Left ventricle myocardium inferior (tissue), 1 donor: ENCODE data around the gene TIAM2. TPM values are rescaled to one million over a fixed set of nuclear protein-coding genes. Genes with fewer than 3 reads are reported as not detected.

Source experiments
- DNase-seq: peaks from one replicate; pipeline ENCODE4 v3.0.0-alpha.2; 2020
- H3K27ac ChIP-seq: fragments of 200-600 bp; replicated peaks from 2 replicates; pipeline ENCODE4 v1.8.0; 2021
- H3K27me3 ChIP-seq: fragments of 200-600 bp; 2 replicates; pipeline ENCODE4 v1.8.0; 2021; ENCODE audit warnings: low read depth
- H3K36me3 ChIP-seq: fragments of 200-600 bp; 2 replicates; pipeline ENCODE4 v1.8.0; 2021
- H3K4me1 ChIP-seq: fragments of 200-600 bp; 2 replicates; pipeline ENCODE4 v1.8.0; 2021
- H3K4me3 ChIP-seq: fragments of 200-600 bp; 2 replicates; pipeline ENCODE4 v1.8.0; 2021; ENCODE audit warnings: mild to moderate bottlenecking, moderate library complexity
- H3K9me3 ChIP-seq: fragments of 200-600 bp; replicated peaks from 2 replicates; pipeline ENCODE4 v1.8.0; 2021
- CTCF ChIP-seq: fragments of 200-600 bp; IDR thresholded peaks from 2 replicates; pipeline ENCODE4 v1.8.0; 2021; ENCODE audit warnings: antibody characterized with exemption, mild to moderate bottlenecking, borderline replicate concordance
- intact Hi-C: fragments of 100-400 bp; cut with micrococcal nuclease; formaldehyde crosslinking; loops from one replicate; pipeline ENCODE4 v1.11.0; 2022
- total RNA-seq: library from RNA; stranded (reverse); fragmentation: NEBNext Ultra II Directional; extraction: Animal tissue kit (Norgen Biotek cat#: 25700); gene quantifications from one replicate; pipeline ENCODE4 v1.2.1, GENCODE V29; 2021
- donor health status: DM: no; HTN: yes; CAD: no; lungs with severe emphysema.

TIAM2 gene
- total RNA-seq, 1 donor from 2014 or later = 12.0 TPM

- no peak for DNase-seq
- Histone ChIP-seq H3K27ac (no peak overlapping the region), H3K4me3 (no peak overlapping the region), H3K4me1 (no peaks in the 10 kb centered on the region), H3K27me3 (no peaks in the 10 kb centered on the region), H3K36me3 (no peaks in the 10 kb centered on the region), H3K9me3 (no peaks in the 10 kb centered on the region)
- TF ChIP-seq CTCF = no peak
- intact Hi-C loops = no loop called here
These were observed 168.5 kb downstream of the TIAM2 start for GRCh38 chr6:155163601-155164000.

GRCh38 chr6:155165029-155165710 lies 170.1 kb downstream of the TIAM2 start:
- Histone ChIP-seq H3K36me3 (no peaks in the 10 kb centered on the region), H3K27ac (no peak overlapping the region), H3K27me3 (no peaks in the 10 kb centered on the region), H3K9me3 (no peaks in the 10 kb centered on the region), H3K4me1 (no peaks in the 10 kb centered on the region), H3K4me3 (no peak overlapping the region)
- DNase-seq = no peak
- intact Hi-C loops = no loop called here
- no peak for TF ChIP-seq CTCF

GRCh38 chr6:155170519-155170918 lies 175.4 kb downstream of the TIAM2 start:
- Histone ChIP-seq H3K27ac (peak overlapping the region; percentile 12), H3K4me3 (no peak overlapping the region), H3K36me3 (no peaks in the 10 kb centered on the region), H3K27me3 (no peaks in the 10 kb centered on the region), H3K4me1 (peaks cover 15% of the 10 kb centered on the region), H3K9me3 (no peaks in the 10 kb centered on the region)
- intact Hi-C loops = no loop called here
- no peak for TF ChIP-seq CTCF
- DNase-seq = no peak

GRCh38 chr6:155171109-155171746 lies 176.1 kb downstream of the TIAM2 start:
- Histone ChIP-seq H3K4me1 (peaks cover 15% of the 10 kb centered on the region), H3K27ac (peak overlapping the region; percentile 12), H3K36me3 (no peaks in the 10 kb centered on the region), H3K4me3 (peak overlapping the region; percentile 11), H3K9me3 (no peaks in the 10 kb centered on the region), H3K27me3 (no peaks in the 10 kb centered on the region)
- DNase-seq = no peak
- no peak for TF ChIP-seq CTCF
- intact Hi-C loops = no loop called here

GRCh38 chr6:155171747-155172449 lies 176.8 kb downstream of the TIAM2 start:
- H3K27me3 ChIP-seq = no peaks in the 10 kb centered on the region
- H3K4me1 ChIP-seq = peaks cover 15% of the 10 kb centered on the region
- no peaks in the 10 kb centered on the region for H3K9me3 ChIP-seq
- H3K36me3 ChIP-seq = no peaks in the 10 kb centered on the region
- H3K27ac ChIP-seq = peak overlapping the region; percentile 12
- peak overlapping the region; percentile 11 for H3K4me3 ChIP-seq
- DNase-seq = no peak
- intact Hi-C loops = no loop called here
- TF ChIP-seq CTCF = no peak
